ENCODE results near the gene GALP.
"Not testable (repeated sequence)": the region's sequence is repeated elsewhere in the genome, so short reads cannot be mapped to it uniquely, and the experiment has no call there.

The GALP gene

GRCh38 chr19:56148096-56148495 lies 27.7 kb upstream of the GALP start:
- DNase-seq (ENCODE audit: low spot score), result no peak

GRCh38 chr19:56148955-56149655 lies 26.7 kb upstream of the GALP start:
- not testable (repeated sequence) for DNase-seq (ENCODE audit: low spot score)

- DNase-seq (ENCODE audit: low spot score), result no peak
Measured at GRCh38 chr19:56149656-56150038, 26.2 kb upstream of the GALP start.

- DNase-seq (ENCODE audit: low spot score), result no peak
Measured at GRCh38 chr19:56150358-56150757, 25.4 kb upstream of the GALP start.

DNA sequence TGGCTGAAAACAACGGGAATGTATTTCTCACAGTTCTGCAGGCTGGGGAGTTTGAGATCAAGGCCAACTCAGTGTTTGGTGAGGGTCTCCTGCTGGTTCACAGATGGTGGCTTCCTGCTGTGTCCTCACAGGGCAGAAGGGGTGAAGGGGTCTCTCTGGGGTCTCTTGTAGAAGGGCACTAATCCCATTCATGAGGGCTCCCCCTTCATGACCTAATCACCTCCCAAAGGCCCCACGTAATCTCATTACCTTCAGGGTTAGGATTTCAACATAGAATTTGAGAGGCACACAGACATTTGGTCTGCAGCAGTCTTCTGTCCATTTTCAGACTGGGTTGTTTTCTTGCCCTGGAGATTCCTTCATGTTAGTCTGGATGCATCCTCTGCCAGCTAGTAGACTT lies 23.2 kb upstream of the GALP start:
- no peak for DNase-seq (ENCODE audit: low spot score)

- no peak for DNase-seq (ENCODE audit: low spot score)
Measured at GRCh38 chr19:56153507-56153906, 22.3 kb upstream of the GALP start.

- DNase-seq (ENCODE audit: low spot score), result no peak
Measured at GRCh38 chr19:56155124-56155687, 20.6 kb upstream of the GALP start.

GRCh38 chr19:56156768-56157167 lies 19.0 kb upstream of the GALP start:
- no peak for DNase-seq (ENCODE audit: low spot score)

DNA sequence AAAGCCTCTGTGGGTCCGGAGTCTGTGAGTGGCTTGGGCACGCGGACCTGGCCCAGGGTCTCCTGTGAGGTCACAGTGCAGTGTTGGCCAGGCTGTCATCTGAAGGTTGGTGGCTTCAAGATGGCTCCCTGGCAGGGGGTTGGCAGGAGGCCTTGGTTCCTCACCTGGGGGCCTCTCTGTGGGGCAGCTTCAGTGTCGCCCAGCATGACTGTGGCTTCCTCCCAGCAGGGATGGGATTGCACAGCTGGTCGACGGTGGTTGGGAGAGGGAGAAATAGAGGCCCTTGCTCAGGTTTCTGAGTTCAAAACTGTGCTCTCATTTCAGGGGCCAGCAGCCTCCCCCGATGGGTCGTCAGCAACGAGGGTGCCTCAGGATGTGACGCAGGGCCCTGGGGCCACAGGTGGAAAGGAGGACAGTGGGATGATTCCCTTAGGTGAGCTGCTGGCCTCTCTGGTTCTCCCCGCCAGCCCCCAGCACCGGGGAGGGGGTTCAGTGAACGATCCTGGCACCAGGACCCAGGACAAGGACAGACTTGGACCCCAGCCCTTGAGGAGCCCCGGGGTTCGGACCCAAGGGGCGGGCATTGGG lies 17.5 kb upstream of the GALP start:
- DNase-seq (ENCODE audit: low spot score), result no peak

- DNase-seq (ENCODE audit: low spot score), result peak; percentile 79
Measured at GRCh38 chr19:56159009-56159559, 16.7 kb upstream of the GALP start.

- DNase-seq (ENCODE audit: low spot score), result no peak
Measured at GRCh38 chr19:56159622-56160271, 16.1 kb upstream of the GALP start.

DNA sequence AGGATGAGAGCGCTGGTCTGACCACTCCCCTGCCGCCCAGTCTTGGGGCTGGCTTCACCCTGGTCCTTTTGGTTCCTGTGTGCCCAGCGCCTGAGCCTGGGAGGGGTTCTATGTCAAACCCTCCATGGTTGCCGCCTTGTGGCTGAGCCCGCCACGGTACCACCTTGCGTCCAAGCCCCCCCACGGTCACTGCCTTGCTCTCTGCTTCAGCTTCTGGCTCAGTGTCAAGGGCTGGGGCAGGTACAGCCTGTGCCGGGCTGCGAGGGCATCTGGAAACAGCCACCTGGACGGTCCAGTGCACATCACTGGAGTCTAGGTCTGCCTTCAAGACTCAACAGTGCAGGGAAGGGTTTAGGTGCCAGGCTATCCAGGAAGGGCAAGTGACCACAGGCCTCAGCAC lies 14.3 kb upstream of the GALP start:
- no peak for DNase-seq (ENCODE audit: low spot score)

- DNase-seq (ENCODE audit: low spot score), result no peak
Measured at GRCh38 chr19:56162258-56162657, 13.6 kb upstream of the GALP start.

GRCh38 chr19:56163097-56163496 lies 12.7 kb upstream of the GALP start:
- DNase-seq (ENCODE audit: low spot score), result no peak

DNA sequence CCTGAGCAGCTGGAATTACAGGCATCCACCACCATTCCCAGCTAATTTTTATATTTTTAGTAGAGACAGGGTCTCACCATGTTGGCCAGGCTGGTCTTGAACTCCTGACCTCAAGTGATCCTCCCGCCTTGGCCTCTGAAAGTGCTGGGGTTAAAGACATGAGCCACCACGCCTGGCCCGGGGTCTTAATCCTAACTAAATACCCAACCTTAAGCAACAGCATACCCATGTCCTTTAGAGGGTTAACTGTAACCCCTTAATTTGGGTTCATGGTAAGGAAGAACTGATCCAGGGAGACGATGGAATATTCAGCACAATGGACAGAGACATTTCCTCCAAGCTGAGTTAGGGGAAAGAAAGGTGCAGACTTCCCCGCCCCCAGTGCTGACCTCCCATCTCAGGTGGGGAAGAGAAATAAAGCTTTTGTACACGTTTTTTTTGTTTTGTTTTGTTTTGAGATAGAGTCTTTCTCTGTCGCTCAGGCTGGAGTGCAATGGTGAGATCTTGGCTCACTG lies 8.7 kb upstream of the GALP start:
- no peak for DNase-seq (ENCODE audit: low spot score)

- DNase-seq (ENCODE audit: low spot score), result peak; percentile 99
Measured at GRCh38 chr19:56170261-56170660, 5.5 kb upstream of the GALP start.

GRCh38 chr19:56174086-56174485 lies 1.7 kb upstream of the GALP start:
- no peak for DNase-seq (ENCODE audit: low spot score)

DNA sequence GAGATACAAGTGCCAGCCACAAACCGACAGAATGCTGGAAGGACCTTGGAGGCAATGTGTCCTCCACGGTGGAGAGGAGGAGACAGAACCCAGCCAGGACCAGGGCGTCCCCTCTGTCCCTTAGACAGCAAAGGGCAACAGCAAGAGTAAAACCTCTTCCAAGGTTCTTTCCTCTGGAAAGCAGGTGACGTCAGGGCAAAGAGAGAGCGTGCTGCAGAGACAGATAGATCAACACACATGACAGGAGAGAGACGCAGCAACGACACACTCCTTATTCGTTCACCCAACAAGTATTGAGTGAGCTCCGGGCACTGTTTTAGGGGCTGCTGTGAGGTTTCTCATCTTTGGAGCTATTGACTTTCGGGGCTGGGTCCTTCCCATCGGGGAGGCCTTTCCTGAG lies 1.3 kb upstream of the GALP start:
- DNase-seq (ENCODE audit: low spot score), result no peak

- DNase-seq (ENCODE audit: low spot score), result not testable (repeated sequence)
Measured at GRCh38 chr19:56176310-56176709, 502 bp downstream of the GALP start.

DNA sequence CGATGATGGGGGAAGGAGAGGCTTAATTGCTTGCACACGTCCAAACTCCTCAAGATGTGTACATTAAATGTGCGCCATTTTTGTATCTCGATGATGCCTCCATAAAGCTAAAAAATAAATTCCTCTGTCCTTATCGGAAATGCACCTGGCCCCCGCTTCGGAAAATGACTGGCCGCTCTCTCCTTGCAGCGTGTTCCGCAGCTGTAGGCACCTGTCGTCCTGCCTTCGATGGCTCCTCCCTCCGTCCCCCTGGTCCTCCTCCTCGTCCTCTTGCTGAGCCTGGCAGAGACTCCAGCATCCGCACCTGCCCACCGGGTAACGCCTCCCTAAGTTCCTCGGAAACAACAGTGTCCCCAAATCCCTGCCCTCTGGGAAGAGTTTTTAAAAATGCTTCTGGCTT lies 1.1 kb downstream of the GALP start:
- no peak for DNase-seq (ENCODE audit: low spot score)

GRCh38 chr19:56177564-56178243 lies 1.9 kb downstream of the GALP start:
- DNase-seq (ENCODE audit: low spot score), result no peak

- DNase-seq (ENCODE audit: low spot score), result no peak
Measured at GRCh38 chr19:56189785-56190184, 14.0 kb downstream of the GALP start.
